Rectal smooth muscle tissue (tissue), 1 donor: Measurements from ENCODE around the gene MUC5B.
"Not testable (repeated sequence)": the region's sequence is repeated elsewhere in the genome, so short reads cannot be mapped to it uniquely, and the experiment has no call there.

ENCODE experiments used
- H3K27ac ChIP-seq: one replicate; pipeline ENCODE4 v1.7.0; 2013; ENCODE audit warnings: low read depth, low read length, inconsistent platforms
- H3K27me3 ChIP-seq: one replicate; pipeline ENCODE4 v1.7.0; 2013; ENCODE audit warnings: low read length; ENCODE audit not compliant: control insufficient read depth, insufficient read depth
- H3K36me3 ChIP-seq: one replicate; pipeline ENCODE4 v1.7.0; 2013; ENCODE audit warnings: low read length; ENCODE audit not compliant: control insufficient read depth, insufficient read depth
- H3K4me1 ChIP-seq: one replicate; pipeline ENCODE4 v1.7.0; 2013; ENCODE audit warnings: low read length; ENCODE audit not compliant: control insufficient read depth, insufficient read depth
- H3K4me3 ChIP-seq: one replicate; pipeline ENCODE4 v1.7.0; 2013; ENCODE audit warnings: low read length
- H3K9ac ChIP-seq: one replicate; pipeline ENCODE4 v1.7.0; 2013; ENCODE audit warnings: low read length

MUC5B gene

GRCh38 chr11:1180947-1181391 is 41.9 kb upstream of the MUC5B start:
- no peak overlapping the region for H3K27ac ChIP-seq
- no peak overlapping the region for H3K9ac ChIP-seq
- no peaks in the 10 kb centered on the region for H3K4me1 ChIP-seq
- H3K4me3 ChIP-seq, result no peak overlapping the region
- no peaks in the 10 kb centered on the region for H3K27me3 ChIP-seq
- H3K36me3 ChIP-seq, result no peaks in the 10 kb centered on the region

GRCh38 chr11:1181420-1181819 is 41.4 kb upstream of the MUC5B start:
- no peak overlapping the region for H3K27ac ChIP-seq
- H3K9ac ChIP-seq, result no peak overlapping the region
- H3K4me3 ChIP-seq, result no peak overlapping the region
- no peaks in the 10 kb centered on the region for H3K4me1 ChIP-seq
- H3K36me3 ChIP-seq, result no peaks in the 10 kb centered on the region
- H3K27me3 ChIP-seq, result no peaks in the 10 kb centered on the region

GRCh38 chr11:1181853-1182535 is 40.9 kb upstream of the MUC5B start:
- H3K4me3 ChIP-seq, result no peak overlapping the region
- H3K9ac ChIP-seq, result no peak overlapping the region
- H3K36me3 ChIP-seq, result no peaks in the 10 kb centered on the region
- no peak overlapping the region for H3K27ac ChIP-seq
- no peaks in the 10 kb centered on the region for H3K27me3 ChIP-seq
- H3K4me1 ChIP-seq, result no peaks in the 10 kb centered on the region

GRCh38 chr11:1184139-1184538 is 38.7 kb upstream of the MUC5B start:
- not testable (repeated sequence) for H3K4me1 ChIP-seq, H3K4me3 ChIP-seq, H3K27me3 ChIP-seq, H3K36me3 ChIP-seq, H3K27ac ChIP-seq, H3K9ac ChIP-seq

GRCh38 chr11:1188451-1189130 is 34.3 kb upstream of the MUC5B start:
- H3K4me3 ChIP-seq, H3K27ac ChIP-seq, H3K36me3 ChIP-seq, H3K9ac ChIP-seq, H3K27me3 ChIP-seq, H3K4me1 ChIP-seq: not testable (repeated sequence)

GRCh38 chr11:1189816-1190215 is 33.0 kb upstream of the MUC5B start:
- not testable (repeated sequence) for H3K9ac ChIP-seq, H3K4me1 ChIP-seq, H3K4me3 ChIP-seq, H3K27ac ChIP-seq, H3K36me3 ChIP-seq, H3K27me3 ChIP-seq

- H3K27ac ChIP-seq, H3K36me3 ChIP-seq, H3K4me3 ChIP-seq, H3K9ac ChIP-seq, H3K27me3 ChIP-seq, H3K4me1 ChIP-seq: not testable (repeated sequence)
Observed at GRCh38 chr11:1191786-1192470, 30.9 kb upstream of the MUC5B start.

GRCh38 chr11:1192741-1193325 is 30.0 kb upstream of the MUC5B start:
- H3K36me3 ChIP-seq, result no peaks in the 10 kb centered on the region
- no peak overlapping the region for H3K27ac ChIP-seq
- H3K9ac ChIP-seq, result no peak overlapping the region
- H3K4me3 ChIP-seq, result no peak overlapping the region
- H3K4me1 ChIP-seq, result no peaks in the 10 kb centered on the region
- H3K27me3 ChIP-seq, result peaks cover 5% of the 10 kb centered on the region

- Histone ChIP-seq H3K27me3 (peaks cover 8% of the 10 kb centered on the region), H3K27ac (no peak overlapping the region), H3K9ac (no peak overlapping the region), H3K4me3 (no peak overlapping the region), H3K36me3 (no peaks in the 10 kb centered on the region), H3K4me1 (no peaks in the 10 kb centered on the region)
Observed at GRCh38 chr11:1193326-1194230, 29.3 kb upstream of the MUC5B start.

GRCh38 chr11:1194231-1194976 is 28.5 kb upstream of the MUC5B start:
- Histone ChIP-seq H3K4me3 (no peak overlapping the region), H3K4me1 (no peaks in the 10 kb centered on the region), H3K27ac (no peak overlapping the region), H3K9ac (no peak overlapping the region), H3K36me3 (no peaks in the 10 kb centered on the region), H3K27me3 (peaks cover 14% of the 10 kb centered on the region)

GRCh38 chr11:1194977-1195681 is 27.7 kb upstream of the MUC5B start:
- Histone ChIP-seq H3K4me3 (no peak overlapping the region), H3K27ac (no peak overlapping the region), H3K4me1 (no peaks in the 10 kb centered on the region), H3K36me3 (no peaks in the 10 kb centered on the region), H3K27me3 (peaks cover 20% of the 10 kb centered on the region), H3K9ac (no peak overlapping the region)
